OCI-LY7 (cell line): ENCODE results near the gene VWA8.

Experiments
- CTCF ChIP-seq: fragments of 200-600 bp; sonication (generic); conservative IDR thresholded peaks from 2 replicates; pipeline ENCODE4 v1.5.1; 2014; ENCODE audit warnings: mild to moderate bottlenecking, antibody characterized with exemption, low read length, moderate library complexity, mixed read lengths
- EZH2phosphoT487 ChIP-seq: fragments of 200-600 bp; sonication (generic); IDR thresholded peaks from 2 replicates; pipeline ENCODE4 v1.6.1; 2018; ENCODE audit warnings: low read depth, borderline replicate concordance, mild to moderate bottlenecking, mixed run types, antibody characterized with exemption, low read length, moderate library complexity, mixed read lengths

- TF ChIP-seq CTCF, result no peak
- no peak for TF ChIP-seq EZH2phosphoT487
Observed at GRCh38 chr13:41825691-41826090, 135.2 kb downstream of the VWA8 start.
